NCI-H146 treated with DMSO at 0.1 percent for 48 hours (cell line): ENCODE measurements around the gene GSTT2B.
A peak's percentile ranks its signal among the peaks of the same experiment; 100 is the strongest.
"Not testable (repeated sequence)": the region's sequence is repeated elsewhere in the genome, so short reads cannot be mapped to it uniquely, and the experiment has no call there.

Experiments
- DNase-seq: peaks from one replicate; lab custom pipeline; 2025; ENCODE audit not compliant: unreplicated experiment; lab: John Stamatoyannopoulos, UW

GSTT2B gene

GRCh38 chr22:23949764-23950163 lies 11.2 kb downstream of the GSTT2B start:
- DNase-seq, result not testable (repeated sequence)

GRCh38 chr22:23947391-23947790 lies 13.6 kb downstream of the GSTT2B start:
- not testable (repeated sequence) for DNase-seq

GRCh38 chr22:23940166-23940565 lies 20.8 kb downstream of the GSTT2B start:
- not testable (repeated sequence) for DNase-seq

DNA sequence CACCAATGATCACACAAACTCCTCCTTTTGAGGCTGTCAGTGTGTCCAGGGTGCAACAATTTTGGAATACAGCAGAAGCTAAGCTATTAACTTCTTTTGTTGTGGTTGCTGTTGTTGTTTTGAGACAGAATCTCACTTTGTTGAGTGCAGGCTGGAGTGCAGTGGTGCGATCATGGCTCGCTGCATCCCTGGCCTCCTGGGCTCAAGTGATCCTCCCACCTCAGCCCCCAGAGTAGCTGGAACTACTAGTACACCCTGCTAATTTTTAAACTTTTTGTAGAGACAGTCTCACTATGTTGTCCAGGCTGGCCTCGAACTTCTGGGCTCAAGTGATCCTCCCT lies 22.0 kb downstream of the GSTT2B start:
- no peak for DNase-seq

DNA sequence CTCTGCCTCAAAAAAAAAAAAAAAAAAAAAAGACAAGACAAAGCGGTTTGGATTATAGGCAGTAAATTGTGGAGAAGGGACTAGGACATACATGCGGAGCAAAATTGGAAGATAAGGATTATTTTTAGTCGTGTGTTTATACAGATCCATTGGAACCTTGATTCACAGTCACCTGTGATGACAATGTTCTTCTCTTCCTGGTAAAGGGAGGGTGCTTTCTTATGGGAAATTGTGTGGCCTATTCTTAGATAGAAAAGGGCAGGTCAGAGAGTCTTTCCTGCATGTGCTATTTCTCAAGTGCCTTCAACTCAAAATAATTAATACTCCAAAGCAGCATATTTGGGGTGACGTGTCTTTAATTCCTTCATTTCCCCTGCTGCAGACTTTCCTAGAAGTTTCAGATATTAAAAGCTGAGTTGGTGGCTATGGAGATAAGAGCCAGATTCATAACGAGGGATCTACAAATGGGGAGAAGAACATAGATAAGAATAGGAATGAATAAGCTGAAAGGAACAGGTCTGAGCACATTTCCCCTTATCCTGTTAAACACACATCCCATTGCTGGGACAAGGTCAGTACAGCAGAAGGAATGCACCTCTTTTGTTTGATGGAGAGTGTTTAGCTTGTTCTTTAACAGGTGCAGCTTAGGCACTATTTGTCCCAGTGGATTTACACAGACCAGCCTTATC lies 22.5 kb downstream of the GSTT2B start:
- no peak for DNase-seq

- DNase-seq, result no peak
These were observed 34.4 kb downstream of the GSTT2B start for GRCh38 chr22:23926561-23926960.

DNA sequence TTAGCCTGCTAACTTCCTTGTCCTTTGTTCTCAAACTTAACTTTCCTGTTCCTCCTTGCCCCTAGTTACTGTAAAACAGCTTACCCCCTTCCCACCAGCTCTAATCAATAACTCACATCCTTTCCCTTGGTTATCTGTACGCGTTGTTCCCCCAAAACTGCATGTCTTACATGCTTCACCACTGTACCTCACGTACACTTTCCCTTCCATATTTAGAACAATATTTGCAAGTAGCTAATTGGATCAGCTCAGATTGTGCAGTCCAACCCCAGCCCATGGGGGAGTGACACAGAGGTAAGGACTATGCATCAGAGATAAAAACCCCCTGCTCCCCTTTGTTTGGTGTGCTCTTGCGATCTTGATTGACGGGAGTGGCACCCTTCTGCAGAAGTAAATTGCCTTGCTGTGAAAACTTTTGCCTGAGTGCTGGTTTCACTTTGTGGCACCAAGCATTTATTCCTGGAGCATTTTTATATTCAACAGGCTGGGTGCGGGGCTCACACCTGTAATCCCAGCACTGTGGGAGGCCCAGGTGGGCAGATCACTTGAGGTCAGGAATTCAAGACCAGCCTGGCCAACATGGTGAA lies 35.9 kb downstream of the GSTT2B start:
- DNase-seq, result no peak

- no peak for DNase-seq
These were observed 38.1 kb downstream of the GSTT2B start for GRCh38 chr22:23922921-23923320.

GRCh38 chr22:23921586-23922201 lies 39.3 kb downstream of the GSTT2B start:
- DNase-seq, result not testable (repeated sequence)

DNA sequence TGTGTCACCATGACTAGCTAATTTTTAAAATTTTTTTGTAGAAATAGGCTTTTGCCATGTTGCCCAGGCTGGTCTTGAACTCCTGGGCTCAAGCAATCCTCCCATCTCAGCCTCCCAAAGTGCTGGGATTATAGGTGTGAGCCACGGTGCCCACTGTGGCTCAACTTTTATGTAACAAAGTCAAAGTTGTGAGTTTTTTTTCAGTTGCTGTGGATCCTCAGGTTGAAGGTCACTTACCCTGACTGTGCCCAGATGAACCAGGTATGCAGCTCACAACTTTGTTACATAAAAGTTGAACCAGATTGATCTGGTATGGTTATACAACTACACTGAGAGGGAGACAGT lies 40.8 kb downstream of the GSTT2B start:
- not testable (repeated sequence) for DNase-seq

GRCh38 chr22:23915290-23915689 lies 45.7 kb downstream of the GSTT2B start:
- DNase-seq, result no peak

- DNase-seq, result peak; percentile 91
These were observed 47.2 kb downstream of the GSTT2B start for GRCh38 chr22:23913661-23914353.

- DNase-seq, result peak; percentile 34
These were observed 47.7 kb downstream of the GSTT2B start for GRCh38 chr22:23913306-23913660.

DNA sequence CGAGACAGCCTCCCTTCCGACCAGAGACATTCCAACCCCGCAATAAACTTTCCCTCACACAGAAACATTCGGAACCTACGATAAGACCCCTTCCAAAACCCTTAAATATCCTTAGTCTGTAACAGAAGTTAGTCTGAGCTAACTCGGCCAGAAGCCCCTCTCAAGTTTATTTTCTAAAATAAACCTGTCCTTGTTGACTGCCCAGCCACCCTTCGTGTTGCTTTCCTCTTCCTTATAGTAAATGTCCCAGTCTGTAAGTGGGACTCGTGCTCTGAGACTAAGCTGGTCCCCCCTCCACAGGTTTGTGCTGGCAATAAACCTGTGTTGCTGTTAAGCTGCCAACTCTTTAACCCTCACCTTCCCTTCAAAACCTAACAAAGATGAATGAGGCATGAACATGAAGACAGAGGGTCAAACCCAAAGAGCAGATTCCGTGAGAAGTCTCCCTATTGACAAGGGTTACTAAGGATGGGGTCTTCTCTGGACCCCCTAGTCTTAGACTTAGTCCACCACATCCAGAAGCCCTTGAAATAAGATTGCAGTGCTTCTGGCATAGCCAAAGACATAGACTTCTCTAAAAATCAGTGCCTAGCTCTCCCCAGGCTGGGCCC lies 48.6 kb downstream of the GSTT2B start:
- DNase-seq, result no peak

DNA sequence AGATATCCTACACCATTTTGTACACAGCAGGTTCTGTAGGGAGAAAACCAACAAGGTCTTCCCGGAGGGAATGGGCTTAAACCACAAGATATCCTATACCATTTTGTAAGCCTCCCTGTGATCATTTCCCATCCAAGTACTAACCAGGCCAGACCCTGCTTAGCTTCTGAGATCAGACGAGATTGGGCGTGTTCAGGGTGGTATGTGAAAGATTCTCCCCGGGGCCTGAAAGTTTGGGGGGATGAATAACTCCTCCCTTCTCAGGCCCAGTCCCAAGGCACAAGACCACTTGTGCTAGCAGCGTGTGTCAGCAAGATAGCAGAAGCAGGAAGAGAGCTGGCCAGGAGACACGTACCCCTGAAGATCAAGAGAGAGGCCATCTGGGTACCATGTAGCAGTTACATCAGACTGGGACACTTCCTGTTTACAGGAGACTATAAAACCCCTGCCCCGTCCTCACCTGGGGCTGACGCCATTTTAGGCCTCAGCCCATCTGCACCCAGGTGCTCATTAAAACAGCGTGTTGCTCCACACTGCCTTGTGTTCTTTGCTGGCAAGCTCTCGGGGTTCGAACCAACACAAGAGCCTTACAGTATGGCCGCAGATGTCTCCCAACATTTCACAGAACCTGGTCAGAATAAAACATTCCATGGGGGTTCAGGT lies 49.5 kb downstream of the GSTT2B start:
- no peak for DNase-seq

DNA sequence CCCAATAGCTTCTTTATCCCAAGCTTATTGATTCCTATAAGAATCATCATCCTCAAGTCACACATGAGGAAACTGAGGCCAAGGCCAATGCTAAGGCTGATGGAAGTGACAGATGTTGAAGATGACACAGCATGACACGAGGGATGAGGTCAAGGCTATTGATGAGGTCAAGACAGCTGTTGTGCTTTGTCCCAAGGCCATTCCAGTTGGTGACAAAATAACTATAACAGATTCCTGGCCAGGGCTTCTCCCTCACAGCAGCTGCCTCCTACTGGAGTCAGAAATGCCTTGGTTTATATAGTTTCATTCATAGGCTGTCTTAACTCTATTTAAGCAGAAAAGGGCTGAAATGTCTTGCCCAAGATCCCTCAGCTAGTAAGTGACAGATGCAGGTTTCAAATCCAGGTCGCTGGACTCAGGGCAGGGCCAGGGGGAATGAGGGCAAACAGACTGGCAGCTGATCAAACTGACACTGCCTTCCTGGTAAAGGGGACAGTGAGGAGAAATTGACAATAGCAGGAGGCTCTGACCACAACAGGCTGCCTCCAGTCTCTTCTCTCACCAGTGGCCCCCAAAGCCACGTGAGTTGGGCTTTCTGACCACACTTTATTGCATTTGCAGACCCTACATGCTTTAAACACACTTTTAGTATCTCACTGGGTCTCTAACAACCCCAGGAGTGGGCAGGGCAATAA lies 50.4 kb downstream of the GSTT2B start:
- DNase-seq, result peak; percentile 5

DNA sequence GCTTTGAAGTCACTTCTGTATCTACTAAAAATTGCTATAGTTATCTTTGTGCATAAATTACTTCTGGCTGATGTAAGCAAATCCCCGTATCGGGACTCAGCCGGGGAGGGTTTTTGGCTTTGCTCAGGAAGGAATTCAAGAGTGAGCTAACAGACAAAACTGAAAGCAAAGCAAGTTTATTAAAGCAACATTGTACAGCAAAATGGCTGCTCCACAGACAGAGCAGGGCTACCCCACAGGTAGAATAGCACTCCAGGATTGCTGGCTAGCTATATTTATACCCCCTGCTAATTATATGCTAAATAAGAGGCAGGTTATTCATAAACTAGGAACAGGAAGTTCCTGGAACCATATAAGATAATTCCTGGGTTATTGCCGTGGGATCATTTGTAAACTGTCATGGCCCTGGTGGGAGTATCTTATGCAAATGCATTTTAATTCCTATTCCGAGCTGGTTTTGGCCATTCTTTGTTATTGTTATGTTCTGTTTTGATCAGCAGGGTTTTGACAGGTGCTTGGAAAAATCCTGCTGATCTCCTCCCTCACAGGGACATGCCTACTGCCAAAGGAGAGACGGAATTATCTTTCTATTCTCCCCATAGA lies 51.6 kb downstream of the GSTT2B start:
- no peak for DNase-seq

- DNase-seq, result no peak
These were observed 52.3 kb downstream of the GSTT2B start for GRCh38 chr22:23908587-23909205.

- not testable (repeated sequence) for DNase-seq
These were observed 53.6 kb downstream of the GSTT2B start for GRCh38 chr22:23907423-23907822.
